ENCODE results near the gene HYOU1.

The HYOU1 gene

GRCh38 chr11:119027561-119028345 is 29.3 kb downstream of the HYOU1 start:
- H3K4me1 Mint-ChIP-seq: peaks cover 44% of the 10 kb centered on the region
- no peaks in the 10 kb centered on the region for H3K9me3 Mint-ChIP-seq
- TF ChIP-seq CTCF (IDR thresholded peaks at IDR 0.05): no peak
- H3K27ac Mint-ChIP-seq: peak overlapping the region; percentile 88
- H3K27me3 Mint-ChIP-seq (ENCODE audit: low read depth, poor library complexity): peaks cover 4% of the 10 kb centered on the region
- H3K36me3 Mint-ChIP-seq (ENCODE audit: low read depth): peaks cover 33% of the 10 kb centered on the region
- H3K4me3 Mint-ChIP-seq: peak overlapping the region; percentile 87
- DNase-seq: no peak

- no peak for TF ChIP-seq CTCF (IDR thresholded peaks at IDR 0.05)
- H3K27ac Mint-ChIP-seq: no peak overlapping the region
- no peaks in the 10 kb centered on the region for H3K9me3 Mint-ChIP-seq
- no peak overlapping the region for H3K4me3 Mint-ChIP-seq
- peaks cover 39% of the 10 kb centered on the region for H3K36me3 Mint-ChIP-seq (ENCODE audit: low read depth)
- H3K27me3 Mint-ChIP-seq (ENCODE audit: low read depth, poor library complexity): peaks cover 4% of the 10 kb centered on the region
- H3K4me1 Mint-ChIP-seq: peaks cover 44% of the 10 kb centered on the region
- no peak for DNase-seq
Measured at GRCh38 chr11:119026970-119027369, 30.0 kb downstream of the HYOU1 start.

GRCh38 chr11:119025978-119026766 is 30.8 kb downstream of the HYOU1 start:
- no peak overlapping the region for H3K4me3 Mint-ChIP-seq
- peaks cover 51% of the 10 kb centered on the region for H3K4me1 Mint-ChIP-seq
- H3K9me3 Mint-ChIP-seq: no peaks in the 10 kb centered on the region
- H3K36me3 Mint-ChIP-seq (ENCODE audit: low read depth): peaks cover 45% of the 10 kb centered on the region
- no peak overlapping the region for H3K27ac Mint-ChIP-seq
- TF ChIP-seq CTCF (IDR thresholded peaks at IDR 0.05): no peak
- DNase-seq: no peak
- peaks cover 4% of the 10 kb centered on the region for H3K27me3 Mint-ChIP-seq (ENCODE audit: low read depth, poor library complexity)

- H3K9me3 Mint-ChIP-seq: no peaks in the 10 kb centered on the region
- DNase-seq: no peak
- peaks cover 45% of the 10 kb centered on the region for H3K36me3 Mint-ChIP-seq (ENCODE audit: low read depth)
- H3K27me3 Mint-ChIP-seq (ENCODE audit: low read depth, poor library complexity): peaks cover 4% of the 10 kb centered on the region
- no peak overlapping the region for H3K4me3 Mint-ChIP-seq
- H3K27ac Mint-ChIP-seq: peak overlapping the region; percentile 50
- H3K4me1 Mint-ChIP-seq: peaks cover 51% of the 10 kb centered on the region
- TF ChIP-seq CTCF (IDR thresholded peaks at IDR 0.05): no peak
Measured at GRCh38 chr11:119025541-119025940, 31.5 kb downstream of the HYOU1 start.

GRCh38 chr11:119025099-119025473 is 31.9 kb downstream of the HYOU1 start:
- peaks cover 54% of the 10 kb centered on the region for H3K4me1 Mint-ChIP-seq
- DNase-seq: no peak
- TF ChIP-seq CTCF (IDR thresholded peaks at IDR 0.05): no peak
- no peak overlapping the region for H3K4me3 Mint-ChIP-seq
- peak overlapping the region; percentile 50 for H3K27ac Mint-ChIP-seq
- peaks cover 5% of the 10 kb centered on the region for H3K27me3 Mint-ChIP-seq (ENCODE audit: low read depth, poor library complexity)
- H3K9me3 Mint-ChIP-seq: no peaks in the 10 kb centered on the region
- H3K36me3 Mint-ChIP-seq (ENCODE audit: low read depth): peaks cover 47% of the 10 kb centered on the region
